BLaER1 treated with 17β-estradiol and CSF1 and Interleukin-3, amounts not matched to agents 10 nM and 100 nM (cell line): Measurements from ENCODE around the gene DNLZ.
"Not testable (repeated sequence)": the region's sequence is repeated elsewhere in the genome, so short reads cannot be mapped to it uniquely, and the experiment has no call there.

Experiments
- H3K27ac ChIP-seq, 11 experiments: shearing (Covaris generic); formaldehyde crosslinking; 2 replicates each; pipeline ENCODE4 v1.8.1; 2022
- H3K27me3 ChIP-seq, 11 experiments: shearing (Covaris generic); formaldehyde crosslinking; 2 replicates each; pipeline ENCODE4 v1.8.1; 2022
- H3K36me3 ChIP-seq, 11 experiments: shearing (Covaris generic); formaldehyde crosslinking; 2 replicates each; pipeline ENCODE4 v1.8.1; 2022
- H3K4me1 ChIP-seq, 10 experiments: shearing (Covaris generic); formaldehyde crosslinking; 2 replicates each; pipeline ENCODE4 v1.8.1; 2022
- H3K4me2 ChIP-seq, 11 experiments: shearing (Covaris generic); formaldehyde crosslinking; 2 replicates each; pipeline ENCODE4 v1.8.1; 2022
- H3K4me3 ChIP-seq, 10 experiments: shearing (Covaris generic); formaldehyde crosslinking; 2 replicates each; pipeline ENCODE4 v1.8.1; 2022
- H3K9ac ChIP-seq, 11 experiments: shearing (Covaris generic); formaldehyde crosslinking; 2 replicates each; pipeline ENCODE4 v1.8.1; 2022
- H3K9me3 ChIP-seq, 11 experiments: shearing (Covaris generic); formaldehyde crosslinking; replicated peaks in 1 of 11; 2 replicates each; pipeline ENCODE4 v1.8.1; 2022
- H4K20me1 ChIP-seq, 11 experiments: shearing (Covaris generic); formaldehyde crosslinking; 2 replicates each; pipeline ENCODE4 v1.8.1; 2022
- Cebpa-rat ChIP-seq, 11 experiments: shearing (Covaris generic); IDR thresholded peaks; 2 replicates each; pipeline ENCODE4 v1.8.1; 2022

The DNLZ gene

GRCh38 chr9:136363106-136363948, at the start of gene DNLZ:
Gene DNLZ, minus strand, starts transcription at chr9:136363744. Its CDS starts 30 bp downstream, at chr9:136363714.
- no peaks in the 10 kb centered on the region for H3K27me3 ChIP-seq
- H3K4me3 ChIP-seq: peak within 1 kb of the TSS; percentile 85 to 99 (median 94)
- H3K27ac ChIP-seq: peak within 1 kb of the TSS; percentile 82 to 98 (median 97)
- H4K20me1 ChIP-seq: peaks cover 10 to 92% (median 64%) of the 10 kb centered on the region in 11 experiments; a peak in 21 of 22 replicates
- H3K4me1 ChIP-seq: peaks cover 53 to 80% (median 65%) of the 10 kb centered on the region in 10 experiments
- TF ChIP-seq Cebpa-rat (IDR thresholded peaks at IDR 0.05): no peak
- H3K4me2 ChIP-seq: peak within 1 kb of the TSS; percentile 75 to 90 (median 86)
- peaks cover 3 to 70% (median 26%) of the 10 kb centered on the region in 11 experiments; a peak in 19 of 22 replicates for H3K36me3 ChIP-seq
- H3K9ac ChIP-seq: peak within 1 kb of the TSS; percentile 87 to 98 (median 96)
- H3K9me3 ChIP-seq: no peaks in the 10 kb centered on the region

GRCh38 chr9:136412962-136413361, 49.4 kb upstream of the DNLZ start:
- Histone ChIP-seq H3K27ac (no peak overlapping the region), H3K9me3 (no peaks in the 10 kb centered on the region), H3K36me3 (peaks cover 56 to 66% (median 64%) of the 10 kb centered on the region in 11 experiments), H3K4me2 (no peak overlapping the region; a peak in 1 of 22 replicates), H3K4me1 (peaks cover 33 to 38% (median 36%) of the 10 kb centered on the region in 10 experiments), H4K20me1 (peaks cover 26 to 76% (median 59%) of the 10 kb centered on the region in 11 experiments; a peak in 21 of 22 replicates), H3K4me3 (no peak overlapping the region), H3K27me3 (no peaks in the 10 kb centered on the region), H3K9ac (peak overlapping the region in 8 of 11 experiments; percentile 12 to 42 (median 28); a peak in 8 of 22 replicates)
- no peak for TF ChIP-seq Cebpa-rat (IDR thresholded peaks at IDR 0.05)

- Histone ChIP-seq H3K4me1 (peaks cover 33 to 48% (median 42%) of the 10 kb centered on the region in 10 experiments), H3K4me2 (peak overlapping the region; percentile 91 to 99 (median 97)), H4K20me1 (peaks cover 26 to 70% (median 56%) of the 10 kb centered on the region in 11 experiments; a peak in 21 of 22 replicates), H3K27me3 (no peaks in the 10 kb centered on the region), H3K36me3 (peaks cover 56 to 66% (median 64%) of the 10 kb centered on the region in 11 experiments), H3K9ac (peak overlapping the region; percentile 85 to 99 (median 94)), H3K9me3 (no peaks in the 10 kb centered on the region), H3K27ac (peak overlapping the region; percentile 89 to 99 (median 94); a peak in 21 of 22 replicates), H3K4me3 (peak overlapping the region; percentile 78 to 100 (median 94))
- TF ChIP-seq Cebpa-rat (IDR thresholded peaks at IDR 0.05): no peak
Observed at GRCh38 chr9:136411378-136411777, 47.8 kb upstream of the DNLZ start.

GRCh38 chr9:136410500-136411287, 47.1 kb upstream of the DNLZ start, which contains the start of the genes ENTR1 and PMPCA:
Gene ENTR1, minus strand, starts transcription at chr9:136410614. Its CDS starts 217 bp downstream, at chr9:136410397.
Gene PMPCA, plus strand, starts transcription at chr9:136410658. Its CDS starts 11 bp downstream, at chr9:136410669.
- H3K36me3 ChIP-seq: peaks cover 56 to 66% (median 64%) of the 10 kb centered on the region in 11 experiments
- peaks cover 38 to 55% (median 47%) of the 10 kb centered on the region in 10 experiments for H3K4me1 ChIP-seq
- peak within 1 kb of the TSS; percentile 78 to 100 (median 94) for H3K4me3 ChIP-seq
- peak within 1 kb of the TSS; percentile 85 to 99 (median 94) for H3K9ac ChIP-seq
- no peaks in the 10 kb centered on the region for H3K27me3 ChIP-seq
- peak within 1 kb of the TSS; percentile 91 to 100 (median 98) for H3K4me2 ChIP-seq
- no peak for TF ChIP-seq Cebpa-rat (IDR thresholded peaks at IDR 0.05)
- H3K27ac ChIP-seq: peak within 1 kb of the TSS; percentile 89 to 99 (median 94)
- H3K9me3 ChIP-seq: no peaks in the 10 kb centered on the region
- H4K20me1 ChIP-seq: peaks cover 26 to 67% (median 51%) of the 10 kb centered on the region in 11 experiments; a peak in 21 of 22 replicates

- no peak for TF ChIP-seq Cebpa-rat (IDR thresholded peaks at IDR 0.05)
- Histone ChIP-seq H3K4me1 (peaks cover 47 to 64% (median 56%) of the 10 kb centered on the region in 10 experiments), H3K27ac (peak overlapping the region; percentile 89 to 99 (median 94)), H3K4me2 (peak overlapping the region; percentile 82 to 100 (median 98)), H3K9ac (peak overlapping the region; percentile 85 to 99 (median 94)), H3K27me3 (no peaks in the 10 kb centered on the region), H3K9me3 (no peaks in the 10 kb centered on the region), H4K20me1 (peaks cover 30 to 67% (median 52%) of the 10 kb centered on the region in 11 experiments; a peak in 21 of 22 replicates), H3K4me3 (peak overlapping the region; percentile 78 to 100 (median 94)), H3K36me3 (peaks cover 56 to 66% (median 64%) of the 10 kb centered on the region in 11 experiments)
Observed at GRCh38 chr9:136409557-136410455, 46.3 kb upstream of the DNLZ start.

- H3K4me2 ChIP-seq: peak overlapping the region in 6 of 11 experiments; percentile 8 to 99 (median 25); a peak in 9 of 22 replicates
- peaks cover 62 to 78% (median 70%) of the 10 kb centered on the region in 10 experiments for H3K4me1 ChIP-seq
Observed at GRCh38 chr9:136407911-136408310, 44.4 kb upstream of the DNLZ start.

GRCh38 chr9:136407061-136407460, 43.5 kb upstream of the DNLZ start:
- not testable (repeated sequence) for H3K27ac ChIP-seq, H3K4me3 ChIP-seq, H3K4me2 ChIP-seq, H3K27me3 ChIP-seq, H3K9me3 ChIP-seq
- Histone ChIP-seq H4K20me1 (peaks cover 23 to 56% (median 35%) of the 10 kb centered on the region in 11 experiments; a peak in 19 of 22 replicates), H3K4me1 (peaks cover 56 to 71% (median 63%) of the 10 kb centered on the region in 10 experiments), H3K9ac (peak overlapping the region in 3 of 11 experiments; percentile 1 to 34 (median 4); a peak in 2 of 22 replicates), H3K36me3 (peaks cover 44 to 58% (median 52%) of the 10 kb centered on the region in 11 experiments)

More at GRCh38 chr9:136407911-136408310, 44.4 kb upstream of the DNLZ start:
- peaks cover 28 to 60% (median 44%) of the 10 kb centered on the region in 11 experiments; a peak in 21 of 22 replicates for H4K20me1 ChIP-seq
- no peaks in the 10 kb centered on the region for H3K27me3 ChIP-seq
- H3K4me3 ChIP-seq: no peak overlapping the region
- no peak for TF ChIP-seq Cebpa-rat (IDR thresholded peaks at IDR 0.05)
- peak overlapping the region in 2 of 11 experiments; percentile 4 to 14; a peak in 1 of 22 replicates for H3K9ac ChIP-seq
- no peaks in the 10 kb centered on the region for H3K9me3 ChIP-seq
- H3K36me3 ChIP-seq: peaks cover 47 to 60% (median 53%) of the 10 kb centered on the region in 11 experiments
- no peak overlapping the region for H3K27ac ChIP-seq

GRCh38 chr9:136405904-136406303, 42.4 kb upstream of the DNLZ start:
- H3K9ac ChIP-seq: peak overlapping the region in 9 of 11 experiments; percentile 15 to 75 (median 62); a peak in 12 of 22 replicates
- not testable (repeated sequence) for H3K9me3 ChIP-seq, H3K27me3 ChIP-seq, H3K4me3 ChIP-seq
- H3K4me1 ChIP-seq: peaks cover 46 to 64% (median 54%) of the 10 kb centered on the region in 10 experiments
- H4K20me1 ChIP-seq: peaks cover 11 to 49% (median 26%) of the 10 kb centered on the region in 11 experiments; a peak in 17 of 22 replicates
- H3K27ac ChIP-seq: peak overlapping the region in 2 of 11 experiments; percentile 58 to 67; a peak in 3 of 22 replicates
- H3K4me2 ChIP-seq: peak overlapping the region; percentile 16 to 90 (median 85); a peak in 16 of 22 replicates
- peaks cover 50 to 66% (median 60%) of the 10 kb centered on the region in 11 experiments for H3K36me3 ChIP-seq
